Right lung (tissue), 5 donors: Measurements from ENCODE around the gene MTSS2. TPM values are rescaled to one million over a fixed set of nuclear protein-coding genes. Genes with fewer than 3 reads are reported as not detected.

ENCODE experiments used
- DNase-seq, 2 donors: peaks; one replicate each; pipeline ENCODE4 v3.0.0-alpha.2; 2013
- polyA plus RNA-seq, 5 donors: library from polyadenylated mRNA; unstranded; fragments of 120-200 nt; gene quantifications; one replicate each; pipeline versions ENCODE4 v1.2.1 to v1.2.3, GENCODE V29; 2013; ENCODE audit warnings: inconsistent platforms in 1 of 5, low replicate concordance in 1 of 5; ENCODE audit not compliant: insufficient read length in 5 of 5, insufficient read depth in 1 of 5

The MTSS2 gene
- polyA plus RNA-seq, 5 donors, result 65.1 to 126 (median 94.6) TPM

- DNase-seq, result peak; percentile 62 to 67
Measured at GRCh38 chr16:70715055-70715858, 29.4 kb upstream of the MTSS2 start.

GRCh38 chr16:70714581-70715054 lies 28.8 kb upstream of the MTSS2 start:
- no peak for DNase-seq

- no peak for DNase-seq
Measured at GRCh38 chr16:70713824-70714223, 28.0 kb upstream of the MTSS2 start.

GRCh38 chr16:70713342-70713741 lies 27.5 kb upstream of the MTSS2 start:
- DNase-seq, result no peak

- DNase-seq, result no peak
Measured at GRCh38 chr16:70712942-70713341, 27.1 kb upstream of the MTSS2 start.

- DNase-seq, result no peak
Measured at GRCh38 chr16:70712359-70712758, 26.5 kb upstream of the MTSS2 start.

- DNase-seq, result no peak
Measured at GRCh38 chr16:70711211-70712031, 25.6 kb upstream of the MTSS2 start.

- no peak for DNase-seq
Measured at GRCh38 chr16:70710422-70711210, 24.8 kb upstream of the MTSS2 start.

- no peak for DNase-seq
Measured at GRCh38 chr16:70709942-70710341, 24.1 kb upstream of the MTSS2 start.

GRCh38 chr16:70709457-70709856 lies 23.6 kb upstream of the MTSS2 start:
- no peak for DNase-seq

GRCh38 chr16:70708366-70709246 lies 22.8 kb upstream of the MTSS2 start:
- no peak for DNase-seq

GRCh38 chr16:70706948-70707465 lies 21.2 kb upstream of the MTSS2 start:
- DNase-seq, result no peak

- no peak for DNase-seq
Measured at GRCh38 chr16:70705056-70705455, 19.2 kb upstream of the MTSS2 start.

GRCh38 chr16:70704586-70704985 lies 18.7 kb upstream of the MTSS2 start:
- no peak for DNase-seq

- DNase-seq, result no peak
Measured at GRCh38 chr16:70703835-70704381, 18.1 kb upstream of the MTSS2 start.

GRCh38 chr16:70703041-70703834 lies 17.4 kb upstream of the MTSS2 start:
- DNase-seq, result no peak

- DNase-seq, result no peak
Measured at GRCh38 chr16:70702624-70703023, 16.8 kb upstream of the MTSS2 start.

- no peak for DNase-seq
Measured at GRCh38 chr16:70701998-70702397, 16.1 kb upstream of the MTSS2 start.

GRCh38 chr16:70701596-70701995 lies 15.7 kb upstream of the MTSS2 start:
- DNase-seq, result no peak

- DNase-seq, result no peak
Measured at GRCh38 chr16:70701036-70701435, 15.2 kb upstream of the MTSS2 start.
